HepG2 (cell line): ENCODE results near the gene CLBA1. TPM values are rescaled to one million over a fixed set of nuclear protein-coding genes. Genes with fewer than 3 reads are reported as not detected.

Experiments used
- ATRX ChIP-seq: sonication (generic); formaldehyde crosslinking; IDR thresholded peaks from 2 replicates; pipeline ENCODE4 v1.4.0; 2020; ENCODE audit warnings: missing genetic modification reagents, borderline replicate concordance
- CCAR2 ChIP-seq: fragments of 200-400 bp; formaldehyde crosslinking; optimal IDR thresholded peaks from 2 replicates; pipeline ENCODE3; 2018; ENCODE audit warnings: low read depth, mild to moderate bottlenecking, low read length, moderate library complexity
- EP300 ChIP-seq, 3 experiments: sonication (generic) in 1 of 3; formaldehyde crosslinking in 1 of 3; IDR thresholded peaks; 2 replicates each; pipeline versions ENCODE4 v1.5.1 to v1.6.1; 2011 to 2020; ENCODE audit warnings: low read depth in 2 of 3, low read length in 2 of 3, borderline replicate concordance in 1 of 3, improper control_type of control experiment in 1 of 3, mild to moderate bottlenecking in 1 of 3, missing genetic modification reagents in 1 of 3, moderate library complexity in 1 of 3
- HDAC1 ChIP-seq: sonication (generic); formaldehyde crosslinking; IDR thresholded peaks from 2 replicates; pipeline ENCODE4 v1.5.1; 2020; ENCODE audit warnings: mild to moderate bottlenecking, missing genetic modification reagents
- HOXA3 ChIP-seq: sonication (generic); formaldehyde crosslinking; IDR thresholded peaks from 2 replicates; pipeline ENCODE4 v1.5.0; 2020; ENCODE audit warnings: missing genetic modification reagents
- PHB2 ChIP-seq: fragments of 450-650 bp; IDR thresholded peaks from 2 replicates; pipeline ENCODE4 v1.6.1; 2018; ENCODE audit not compliant: partially characterized antibody
- PHF21A ChIP-seq: sonication (generic); formaldehyde crosslinking; IDR thresholded peaks from 2 replicates; pipeline ENCODE4 v1.5.0; 2020; ENCODE audit warnings: mild to moderate bottlenecking, missing genetic modification reagents
- TAF1 ChIP-seq: sonication (generic); formaldehyde crosslinking; IDR thresholded peaks from 2 replicates; pipeline ENCODE4 v1.4.0; 2020; ENCODE audit warnings: missing genetic modification reagents
- ZFAT ChIP-seq: sonication (generic); formaldehyde crosslinking; conservative IDR thresholded peaks from 2 replicates; pipeline ENCODE4 v1.8.1; 2023; ENCODE audit warnings: missing genetic modification reagents, inconsistent platforms
- ZFYVE20 ChIP-seq: sonication (generic); formaldehyde crosslinking; IDR thresholded peaks from 2 replicates; pipeline ENCODE4 v1.8.0; 2023; ENCODE audit warnings: low read depth, mild to moderate bottlenecking, moderate library complexity, missing genetic modification reagents, borderline replicate concordance
- ZNF232 ChIP-seq: sonication (generic); formaldehyde crosslinking; IDR thresholded peaks from 2 replicates; pipeline ENCODE4 v1.4.0; 2020; ENCODE audit warnings: missing genetic modification reagents, borderline replicate concordance
- ZNF337 ChIP-seq: sonication (generic); formaldehyde crosslinking; IDR thresholded peaks from 2 replicates; pipeline ENCODE4 v1.5.1; 2020; ENCODE audit warnings: missing genetic modification reagents, low read depth, mild to moderate bottlenecking, borderline replicate concordance
- ZNF383 ChIP-seq: sonication (generic); formaldehyde crosslinking; IDR thresholded peaks from 2 replicates; pipeline ENCODE4 v1.4.0; 2020; ENCODE audit warnings: missing genetic modification reagents, mild to moderate bottlenecking, borderline replicate concordance
- polyA plus RNA-seq, 8 experiments: library from polyadenylated mRNA; depleted of rRNA in 3 of 8; stranded (reverse) in 7 of 8; unstranded in 1 of 8; fragments of >200 nt; fragmentation: Illumina TruSeq in 4 of 8; extraction: Trizol in 4 of 8; gene quantifications; 2 replicates each; pipeline versions ENCODE4 v1.2.1 to v1.2.3, GENCODE V29; 2011 to 2016; ENCODE audit warnings: low read depth in 4 of 8, missing spikeins in 1 of 8, mixed read lengths in 1 of 8; ENCODE audit not compliant: insufficient read depth in 1 of 8
- total RNA-seq, 5 experiments: library from RNA; depleted of rRNA; stranded (reverse); fragments of >200 nt; fragmentation: Illumina TruSeq; extraction: Trizol; gene quantifications; 2 replicates each; pipeline ENCODE4 v1.2.3, GENCODE V29; 2016; ENCODE audit warnings: low read depth in 1 of 5
- TF ChIP-seq, protein P1 (sequence below): IDR thresholded peaks from 2 replicates; pipeline ENCODE4 v1.6.1; 2012; ENCODE audit warnings: low read length, improper control_type of control experiment
- TF ChIP-seq, protein P2 (sequence below): sonication (generic); formaldehyde crosslinking; IDR thresholded peaks from 2 replicates; pipeline ENCODE4 v1.4.0; 2020; ENCODE audit warnings: mild to moderate bottlenecking, low read depth, missing genetic modification reagents
- TF ChIP-seq, protein P3 (sequence below): IDR thresholded peaks from 2 replicates; pipeline ENCODE4 v1.6.1; 2012; ENCODE audit warnings: inconsistent platforms
- TF ChIP-seq, protein P4 (sequence below): sonication (generic); formaldehyde crosslinking; IDR thresholded peaks from 2 replicates; pipeline ENCODE4 v1.4.0; 2020; ENCODE audit warnings: missing genetic modification reagents, low read depth, mild to moderate bottlenecking, borderline replicate concordance
- TF ChIP-seq, protein P5 (sequence below): sonication (generic); formaldehyde crosslinking; conservative IDR thresholded peaks from 2 replicates; pipeline ENCODE4 v1.8.0; 2022; ENCODE audit warnings: mild to moderate bottlenecking, moderate library complexity, missing genetic modification reagents
- TF ChIP-seq, protein P6 (sequence below): IDR thresholded peaks from 2 replicates; pipeline ENCODE4 v1.6.1; 2012; ENCODE audit warnings: low read depth, low read length, improper control_type of control experiment

Gene CLBA1
- total and polyA plus RNA-seq, 2 of the 13 experiments (the other 11 are each of a cell fraction or from before 2014, with no cell fraction given), result 1.2 to 1.4 TPM

DNA sequence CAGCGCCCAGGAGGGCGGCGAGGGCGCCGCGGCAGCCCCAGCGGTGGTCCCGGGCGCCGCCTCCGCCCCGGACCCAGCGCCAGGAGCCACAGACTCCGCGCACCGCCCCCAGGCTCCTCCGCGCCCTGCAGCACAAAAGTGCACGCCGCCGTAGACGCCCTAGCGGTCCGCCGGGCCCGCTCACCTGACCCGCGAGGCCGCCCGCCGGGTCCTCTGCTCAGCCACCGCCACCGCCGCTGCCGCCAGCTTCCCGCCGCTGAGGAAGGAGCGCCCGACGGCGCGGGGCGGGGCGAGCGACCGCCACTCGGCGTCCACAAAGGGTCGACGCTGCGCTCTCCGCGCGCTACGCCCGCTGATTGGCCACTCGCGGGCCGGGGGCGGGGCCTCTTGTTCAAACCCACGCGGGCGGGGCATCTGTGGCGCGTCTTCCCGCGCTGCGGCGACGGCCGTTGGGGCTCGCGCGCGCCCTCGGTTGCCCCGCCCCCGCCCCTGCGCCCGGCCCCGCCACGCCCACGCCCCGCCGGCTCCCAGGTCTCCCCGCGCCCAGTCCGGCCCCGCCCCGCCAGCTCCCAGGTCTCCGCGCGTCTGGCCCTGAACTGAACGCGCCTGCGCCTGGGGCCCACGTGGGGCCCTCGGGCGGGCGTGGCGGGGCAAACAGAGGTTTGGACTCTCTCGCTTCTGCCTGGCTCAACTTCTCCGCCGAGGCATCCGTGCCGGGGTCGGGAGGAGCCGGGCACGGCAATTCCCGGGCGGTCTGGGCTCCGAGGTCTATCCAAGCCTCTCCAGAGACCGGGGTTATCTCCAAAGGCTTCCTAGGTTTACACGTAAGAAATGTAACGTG is 35.4 kb downstream of the CLBA1 start, which contains the start of gene CDCA4 (continued):
- TF ChIP-seq, protein P1, sequence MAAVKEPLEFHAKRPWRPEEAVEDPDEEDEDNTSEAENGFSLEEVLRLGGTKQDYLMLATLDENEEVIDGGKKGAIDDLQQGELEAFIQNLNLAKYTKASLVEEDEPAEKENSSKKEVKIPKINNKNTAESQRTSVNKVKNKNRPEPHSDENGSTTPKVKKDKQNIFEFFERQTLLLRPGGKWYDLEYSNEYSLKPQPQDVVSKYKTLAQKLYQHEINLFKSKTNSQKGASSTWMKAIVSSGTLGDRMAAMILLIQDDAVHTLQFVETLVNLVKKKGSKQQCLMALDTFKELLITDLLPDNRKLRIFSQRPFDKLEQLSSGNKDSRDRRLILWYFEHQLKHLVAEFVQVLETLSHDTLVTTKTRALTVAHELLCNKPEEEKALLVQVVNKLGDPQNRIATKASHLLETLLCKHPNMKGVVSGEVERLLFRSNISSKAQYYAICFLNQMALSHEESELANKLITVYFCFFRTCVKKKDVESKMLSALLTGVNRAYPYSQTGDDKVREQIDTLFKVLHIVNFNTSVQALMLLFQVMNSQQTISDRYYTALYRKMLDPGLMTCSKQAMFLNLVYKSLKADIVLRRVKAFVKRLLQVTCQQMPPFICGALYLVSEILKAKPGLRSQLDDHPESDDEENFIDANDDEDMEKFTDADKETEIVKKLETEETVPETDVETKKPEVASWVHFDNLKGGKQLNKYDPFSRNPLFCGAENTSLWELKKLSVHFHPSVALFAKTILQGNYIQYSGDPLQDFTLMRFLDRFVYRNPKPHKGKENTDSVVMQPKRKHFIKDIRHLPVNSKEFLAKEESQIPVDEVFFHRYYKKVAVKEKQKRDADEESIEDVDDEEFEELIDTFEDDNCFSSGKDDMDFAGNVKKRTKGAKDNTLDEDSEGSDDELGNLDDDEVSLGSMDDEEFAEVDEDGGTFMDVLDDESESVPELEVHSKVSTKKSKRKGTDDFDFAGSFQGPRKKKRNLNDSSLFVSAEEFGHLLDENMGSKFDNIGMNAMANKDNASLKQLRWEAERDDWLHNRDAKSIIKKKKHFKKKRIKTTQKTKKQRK, result no peak
- TF ChIP-seq, protein P2, sequence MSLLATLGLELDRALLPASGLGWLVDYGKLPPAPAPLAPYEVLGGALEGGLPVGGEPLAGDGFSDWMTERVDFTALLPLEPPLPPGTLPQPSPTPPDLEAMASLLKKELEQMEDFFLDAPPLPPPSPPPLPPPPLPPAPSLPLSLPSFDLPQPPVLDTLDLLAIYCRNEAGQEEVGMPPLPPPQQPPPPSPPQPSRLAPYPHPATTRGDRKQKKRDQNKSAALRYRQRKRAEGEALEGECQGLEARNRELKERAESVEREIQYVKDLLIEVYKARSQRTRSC (CRISPR knock-in tag), result peak; percentile 58; the same call in 1 of the 2 replicates
- TF ChIP-seq ATRX, result no peak
- no peak for TF ChIP-seq ZFAT
- no peak for TF ChIP-seq ZFYVE20 (CRISPR knock-in tag)
- TF ChIP-seq CCAR2, result no peak
- no peak for TF ChIP-seq ZNF383 (CRISPR knock-in tag)
- 0 out of 2 replicates have a peak, but pooled peaks have one; percentile 79 for TF ChIP-seq ZNF232
- peak; percentile 41 for TF ChIP-seq HOXA3 (CRISPR knock-in tag)
- TF ChIP-seq ZNF337, result no peak
- TF ChIP-seq HDAC1 (CRISPR knock-in tag), result peak; percentile 68
- TF ChIP-seq, protein P3, sequence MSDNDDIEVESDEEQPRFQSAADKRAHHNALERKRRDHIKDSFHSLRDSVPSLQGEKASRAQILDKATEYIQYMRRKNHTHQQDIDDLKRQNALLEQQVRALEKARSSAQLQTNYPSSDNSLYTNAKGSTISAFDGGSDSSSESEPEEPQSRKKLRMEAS, result peak; percentile 89
- TF ChIP-seq, protein P4, sequence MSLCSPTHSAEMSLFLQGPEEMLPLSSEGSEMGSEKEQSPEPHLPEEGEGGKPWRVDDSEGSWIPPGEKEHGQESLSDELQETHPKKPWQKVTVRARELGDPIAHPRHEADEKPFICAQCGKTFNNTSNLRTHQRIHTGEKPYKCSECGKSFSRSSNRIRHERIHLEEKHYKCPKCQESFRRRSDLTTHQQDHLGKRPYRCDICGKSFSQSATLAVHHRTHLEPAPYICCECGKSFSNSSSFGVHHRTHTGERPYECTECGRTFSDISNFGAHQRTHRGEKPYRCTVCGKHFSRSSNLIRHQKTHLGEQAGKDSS (CRISPR knock-in tag), result no peak
- peak; percentile 71 for TF ChIP-seq TAF1 (CRISPR knock-in tag)
- no peak for TF ChIP-seq EP300 (IDR thresholded peaks at IDR 0.05; ENCODE audit: low read depth in 2 of 2, low read length in 2 of 2)
- no peak for TF ChIP-seq EP300 (CRISPR knock-in tag; IDR thresholded peaks at IDR 0.05; ENCODE audit: borderline replicate concordance)
- TF ChIP-seq PHB2, result no peak
- TF ChIP-seq, protein P5, sequence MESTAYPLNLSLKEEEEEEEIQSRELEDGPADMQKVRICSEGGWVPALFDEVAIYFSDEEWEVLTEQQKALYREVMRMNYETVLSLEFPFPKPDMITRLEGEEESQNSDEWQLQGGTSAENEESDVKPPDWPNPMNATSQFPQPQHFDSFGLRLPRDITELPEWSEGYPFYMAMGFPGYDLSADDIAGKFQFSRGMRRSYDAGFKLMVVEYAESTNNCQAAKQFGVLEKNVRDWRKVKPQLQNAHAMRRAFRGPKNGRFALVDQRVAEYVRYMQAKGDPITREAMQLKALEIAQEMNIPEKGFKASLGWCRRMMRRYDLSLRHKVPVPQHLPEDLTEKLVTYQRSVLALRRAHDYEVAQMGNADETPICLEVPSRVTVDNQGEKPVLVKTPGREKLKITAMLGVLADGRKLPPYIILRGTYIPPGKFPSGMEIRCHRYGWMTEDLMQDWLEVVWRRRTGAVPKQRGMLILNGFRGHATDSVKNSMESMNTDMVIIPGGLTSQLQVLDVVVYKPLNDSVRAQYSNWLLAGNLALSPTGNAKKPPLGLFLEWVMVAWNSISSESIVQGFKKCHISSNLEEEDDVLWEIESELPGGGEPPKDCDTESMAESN, result no peak
- TF ChIP-seq, protein P6, sequence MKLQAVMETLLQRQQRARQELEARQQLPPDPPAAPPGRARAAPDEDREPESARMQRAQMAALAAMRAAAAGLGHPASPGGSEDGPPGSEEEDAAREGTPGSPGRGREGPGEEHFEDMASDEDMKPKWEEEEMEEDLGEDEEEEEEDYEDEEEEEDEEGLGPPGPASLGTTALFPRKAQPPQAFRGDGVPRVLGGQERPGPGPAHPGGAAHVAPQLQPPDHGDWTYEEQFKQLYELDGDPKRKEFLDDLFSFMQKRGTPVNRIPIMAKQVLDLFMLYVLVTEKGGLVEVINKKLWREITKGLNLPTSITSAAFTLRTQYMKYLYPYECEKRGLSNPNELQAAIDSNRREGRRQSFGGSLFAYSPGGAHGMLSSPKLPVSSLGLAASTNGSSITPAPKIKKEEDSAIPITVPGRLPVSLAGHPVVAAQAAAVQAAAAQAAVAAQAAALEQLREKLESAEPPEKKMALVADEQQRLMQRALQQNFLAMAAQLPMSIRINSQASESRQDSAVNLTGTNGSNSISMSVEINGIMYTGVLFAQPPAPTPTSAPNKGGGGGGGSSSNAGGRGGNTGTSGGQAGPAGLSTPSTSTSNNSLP, result no peak
- no peak for TF ChIP-seq PHF21A
